ENCODE data around the gene NSG1.

The NSG1 gene

DNA sequence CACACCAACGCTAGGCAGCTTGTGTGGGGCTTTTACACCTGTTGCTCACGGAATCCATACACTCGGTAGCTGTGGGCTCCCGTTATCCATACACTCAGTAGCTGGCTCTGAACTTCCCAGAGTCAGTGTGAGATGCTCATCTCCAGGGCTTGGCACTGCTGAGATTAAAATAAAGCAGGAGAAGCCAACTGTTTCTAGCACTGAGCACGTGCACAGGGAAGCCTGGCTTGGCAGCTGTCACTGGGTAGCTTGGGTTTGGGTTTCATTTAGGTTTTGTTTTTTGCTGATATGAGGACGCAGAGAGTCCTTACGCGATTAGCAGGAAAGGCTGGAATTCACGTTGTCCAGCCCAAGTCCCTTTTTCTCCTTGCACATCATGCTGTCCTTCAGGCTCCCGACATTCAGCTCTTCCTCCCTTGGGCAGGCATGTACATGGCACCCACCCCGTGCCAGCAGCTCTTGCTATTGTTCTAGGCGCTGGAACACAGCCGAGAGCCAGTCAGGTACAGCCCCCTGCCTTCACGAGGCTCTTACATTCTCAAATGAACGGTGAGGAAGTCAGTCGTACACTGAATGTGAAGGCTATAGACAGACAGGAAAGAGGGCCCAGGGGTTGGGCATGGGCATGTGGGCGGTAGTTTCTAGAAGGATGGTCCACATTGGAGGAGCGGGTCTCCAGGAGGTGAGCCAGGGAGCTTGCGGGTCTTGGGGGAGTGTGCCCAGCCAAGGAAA, 25.9 kb downstream of the NSG1 start:
- TF ChIP-seq, protein P1, sequence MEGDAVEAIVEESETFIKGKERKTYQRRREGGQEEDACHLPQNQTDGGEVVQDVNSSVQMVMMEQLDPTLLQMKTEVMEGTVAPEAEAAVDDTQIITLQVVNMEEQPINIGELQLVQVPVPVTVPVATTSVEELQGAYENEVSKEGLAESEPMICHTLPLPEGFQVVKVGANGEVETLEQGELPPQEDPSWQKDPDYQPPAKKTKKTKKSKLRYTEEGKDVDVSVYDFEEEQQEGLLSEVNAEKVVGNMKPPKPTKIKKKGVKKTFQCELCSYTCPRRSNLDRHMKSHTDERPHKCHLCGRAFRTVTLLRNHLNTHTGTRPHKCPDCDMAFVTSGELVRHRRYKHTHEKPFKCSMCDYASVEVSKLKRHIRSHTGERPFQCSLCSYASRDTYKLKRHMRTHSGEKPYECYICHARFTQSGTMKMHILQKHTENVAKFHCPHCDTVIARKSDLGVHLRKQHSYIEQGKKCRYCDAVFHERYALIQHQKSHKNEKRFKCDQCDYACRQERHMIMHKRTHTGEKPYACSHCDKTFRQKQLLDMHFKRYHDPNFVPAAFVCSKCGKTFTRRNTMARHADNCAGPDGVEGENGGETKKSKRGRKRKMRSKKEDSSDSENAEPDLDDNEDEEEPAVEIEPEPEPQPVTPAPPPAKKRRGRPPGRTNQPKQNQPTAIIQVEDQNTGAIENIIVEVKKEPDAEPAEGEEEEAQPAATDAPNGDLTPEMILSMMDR (IDR thresholded peaks at IDR 0.05) = no peak

DNA sequence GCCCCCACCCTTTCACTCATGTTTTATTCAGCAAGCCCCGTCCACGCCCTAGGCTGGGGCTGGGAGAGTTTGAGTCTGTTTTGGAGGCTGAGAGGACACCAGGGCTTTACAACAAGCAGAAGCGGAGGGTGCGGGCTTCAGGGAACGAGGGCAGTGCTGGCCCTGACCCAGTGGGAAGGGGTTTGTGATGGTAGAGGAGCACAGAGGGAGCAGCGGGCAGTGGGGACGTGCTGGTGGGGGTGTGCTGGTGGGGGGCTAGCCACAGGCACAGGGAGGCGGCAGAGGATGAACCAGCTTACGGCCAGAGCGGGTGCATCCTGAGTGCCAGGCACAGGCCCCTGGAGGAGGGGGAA, 26.4 kb downstream of the NSG1 start:
- TF ChIP-seq, protein P1 (IDR thresholded peaks at IDR 0.05) = no peak

DNA sequence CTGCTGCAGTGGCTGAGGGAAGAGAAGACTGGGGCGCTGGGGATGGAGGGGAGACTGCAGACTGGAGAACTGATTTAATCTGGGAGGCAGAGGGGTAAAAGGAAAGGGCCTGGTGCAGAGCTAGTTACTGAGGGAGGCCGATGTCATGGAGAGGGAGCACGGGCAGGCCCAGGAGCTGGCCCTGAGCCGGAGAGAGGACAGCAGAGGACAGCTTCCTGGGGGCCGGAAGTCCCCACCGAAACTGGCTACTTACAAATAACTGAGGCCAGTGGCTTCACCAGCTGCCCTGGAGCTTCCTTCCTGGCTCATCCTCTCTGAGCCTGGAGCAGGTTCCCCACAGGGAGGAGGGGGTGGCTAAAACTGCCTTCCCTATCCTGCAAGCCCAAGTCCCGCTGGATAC, 26.9 kb downstream of the NSG1 start:
- TF ChIP-seq, protein P1 (IDR thresholded peaks at IDR 0.05) = no peak

DNA sequence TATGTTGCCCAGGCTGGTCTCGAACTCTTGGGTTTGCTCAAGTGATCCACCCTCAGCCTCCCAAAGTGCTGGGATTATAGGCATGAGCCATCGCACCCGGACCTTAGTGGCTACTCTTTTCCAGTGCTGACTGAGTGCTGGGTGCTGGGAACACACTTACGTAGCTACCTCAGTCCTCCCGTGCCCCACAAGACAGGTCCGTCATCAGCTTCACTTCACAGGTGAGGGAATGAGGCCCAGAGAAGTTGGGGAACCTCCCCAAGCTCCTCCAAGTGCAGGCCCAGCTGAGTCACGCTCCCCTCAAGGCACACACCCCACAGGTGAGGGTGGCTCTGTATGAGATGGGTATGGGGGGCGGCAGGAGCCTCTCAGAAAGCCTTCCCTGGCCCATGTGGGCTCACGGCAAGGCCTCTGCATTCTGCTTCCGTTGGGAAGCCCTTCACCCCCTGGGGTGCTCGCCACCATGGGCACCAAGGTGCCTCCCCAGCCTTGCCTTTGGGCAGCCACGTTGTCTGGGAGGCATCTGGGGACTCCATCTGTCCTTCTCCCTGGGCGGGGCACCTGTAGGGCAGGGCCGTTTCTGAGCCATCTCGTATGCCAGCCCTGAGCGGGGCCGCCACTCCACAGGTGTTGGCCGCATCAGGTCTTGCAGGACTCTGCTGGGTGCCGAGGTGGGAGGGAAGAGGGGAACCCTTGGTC, 28.4 kb downstream of the NSG1 start:
- TF ChIP-seq, protein P1 (IDR thresholded peaks at IDR 0.05) = no peak

DNA sequence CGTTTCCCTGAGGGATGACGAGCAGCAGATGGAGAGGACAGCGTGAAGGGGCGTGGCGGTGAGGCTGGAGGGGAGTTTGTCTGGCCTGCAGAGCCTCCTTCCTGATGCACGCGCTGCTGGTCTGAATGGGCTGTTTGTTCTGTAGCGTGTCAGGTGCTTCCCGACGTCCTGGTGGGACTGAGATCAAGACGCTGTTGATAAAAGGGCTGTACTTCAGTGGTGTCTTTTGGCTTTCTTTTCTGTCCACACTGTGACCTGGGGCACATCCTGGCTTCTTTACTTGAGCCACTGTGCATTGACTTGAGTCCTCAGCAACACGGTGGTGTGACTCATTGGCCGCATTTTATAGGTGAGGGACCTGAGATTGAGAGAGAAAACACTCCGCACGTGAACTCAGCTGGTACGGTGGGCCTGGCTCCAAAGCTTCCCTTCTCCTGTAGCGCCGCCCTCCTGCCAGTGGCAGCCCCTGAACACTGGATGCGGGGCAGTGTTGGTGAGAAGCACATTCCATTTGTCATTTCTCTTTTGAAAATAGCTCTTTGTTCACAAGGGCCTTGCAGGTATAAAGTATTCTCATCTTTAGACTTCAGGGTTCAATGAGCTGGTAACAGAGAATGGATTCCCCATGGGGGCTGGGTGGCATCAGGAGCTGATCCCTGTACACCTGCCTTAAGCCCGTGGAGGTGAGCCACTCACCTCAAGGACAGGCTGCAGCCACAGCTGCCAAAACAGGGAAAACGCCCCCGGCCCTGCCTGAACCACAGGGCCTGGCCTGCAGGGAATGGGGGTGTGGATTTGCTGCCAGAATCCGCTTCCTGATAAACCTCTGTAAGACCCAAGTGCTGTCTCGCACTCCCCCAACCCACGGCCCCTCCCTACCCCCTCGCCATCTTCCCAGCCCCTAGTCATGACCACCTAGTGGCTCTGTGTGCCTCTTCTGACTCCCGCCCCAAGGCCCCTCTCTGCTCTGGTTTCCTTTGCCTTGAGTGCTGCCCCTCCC, 29.2 kb downstream of the NSG1 start:
- TF ChIP-seq, protein P1 (IDR thresholded peaks at IDR 0.05) = no peak

DNA sequence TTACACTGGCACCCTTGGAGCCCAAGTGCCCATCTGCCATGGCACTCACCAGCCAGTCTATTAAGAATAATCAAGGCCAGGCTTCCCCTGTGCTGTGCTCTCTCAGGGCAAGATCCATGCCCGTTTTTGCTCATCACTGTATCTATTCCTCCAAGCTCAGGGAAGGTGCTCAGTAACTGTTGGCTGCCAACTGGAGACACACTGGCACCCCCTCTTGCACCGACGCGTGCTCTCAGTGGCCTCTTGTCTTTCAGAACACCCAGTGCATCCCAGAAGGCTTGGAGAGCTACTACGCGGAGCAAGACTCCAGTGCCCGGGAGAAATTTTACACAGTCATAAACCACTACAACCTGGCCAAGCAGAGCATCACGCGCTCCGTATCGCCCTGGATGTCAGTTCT, 30.1 kb downstream of the NSG1 start:
- TF ChIP-seq, protein P1 (IDR thresholded peaks at IDR 0.05) = no peak

DNA sequence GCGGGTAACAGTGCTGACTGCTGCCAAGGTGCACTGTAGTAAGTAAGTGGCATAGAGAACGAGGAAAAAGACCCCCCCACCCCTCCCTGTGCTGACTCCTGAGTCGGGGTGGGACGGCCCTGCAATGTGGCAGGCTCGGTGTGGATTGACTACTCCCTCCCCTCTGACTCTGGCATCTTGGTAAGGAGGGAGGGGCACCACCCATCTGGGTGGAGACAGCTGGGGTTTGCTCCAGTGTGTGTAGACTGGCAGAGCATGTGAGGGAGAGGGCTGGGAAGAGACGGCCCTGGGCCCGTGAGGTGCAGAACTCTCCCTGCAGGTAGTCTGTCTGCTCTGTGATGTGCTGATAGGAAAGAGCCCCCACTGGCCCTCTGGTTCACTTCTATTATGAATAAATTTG, 31.0 kb downstream of the NSG1 start:
- TF ChIP-seq, protein P1 (IDR thresholded peaks at IDR 0.05) = no peak
